NB4 (cell line): ENCODE results near the gene RNF145.

Experiments
- CTCF ChIP-seq: IDR thresholded peaks from one replicate; pipeline ENCODE4 v1.5.1; 2012; ENCODE audit warnings: low read depth, low read length
- MAX ChIP-seq: IDR thresholded peaks from 2 replicates; pipeline ENCODE4 v1.6.1; 2011; ENCODE audit warnings: low read depth, low read length

- TF ChIP-seq MAX (no peak), CTCF (no peak)
Observed at GRCh38 chr5:159171274-159171673, 38.1 kb downstream of the RNF145 start.
